HEK293T (cell line): ENCODE results near the gene GRPR.

Experiments
- CTCF ChIA-PET: fragments of 350-600 bp; formaldehyde crosslinking; extraction: SDS; loops from one replicate; lab custom pipeline; 2021; ENCODE audit warnings: antibody characterized with exemption, inconsistent platforms; lab: Yijun Ruan, JAX
- POLR2A ChIA-PET: fragments of 350-600 bp; formaldehyde crosslinking; extraction: SDS; loops from one replicate; lab custom pipeline; 2020; ENCODE audit warnings: antibody characterized with exemption, inconsistent platforms; lab: Yijun Ruan, JAX
- DNase-seq: peaks from one replicate; pipeline ENCODE4 v3.0.0; 2012; ENCODE audit warnings: mixed read lengths; ENCODE audit errors: extremely low spot score
- ARNT ChIP-seq: fragments of 450-650 bp; IDR thresholded peaks from 2 replicates; pipeline ENCODE4 v1.6.1; 2017; ENCODE audit warnings: mild to moderate bottlenecking
- BHLHE40 ChIP-seq: fragments of 450-650 bp; IDR thresholded peaks from 2 replicates; pipeline ENCODE4 v1.6.1; 2016; ENCODE audit warnings: mild to moderate bottlenecking, moderate library complexity, borderline replicate concordance
- CTBP1 ChIP-seq: fragments of 450-650 bp; IDR thresholded peaks from 2 replicates; pipeline ENCODE4 v1.6.1; 2016; ENCODE audit warnings: borderline replicate concordance
- ELF4 ChIP-seq: fragments of 450-650 bp; IDR thresholded peaks from 2 replicates; pipeline ENCODE4 v1.6.1; 2017; ENCODE audit warnings: antibody characterized with exemption
- FOXA1 ChIP-seq: fragments of 450-650 bp; IDR thresholded peaks from 2 replicates; pipeline ENCODE4 v1.6.1; 2016; ENCODE audit warnings: mild to moderate bottlenecking
- FOXK2 ChIP-seq: fragments of 450-650 bp; IDR thresholded peaks from 2 replicates; pipeline ENCODE4 v1.6.1; 2016; ENCODE audit warnings: mild to moderate bottlenecking
- FOXM1 ChIP-seq: fragments of 450-650 bp; IDR thresholded peaks from 2 replicates; pipeline ENCODE4 v1.6.1; 2017; ENCODE audit warnings: mild to moderate bottlenecking, borderline replicate concordance
- HDGF ChIP-seq: fragments of 450-650 bp; IDR thresholded peaks from 2 replicates; pipeline ENCODE4 v1.6.1; 2017; ENCODE audit warnings: antibody characterized with exemption, borderline replicate concordance
- L3MBTL2 ChIP-seq: fragments of 450-650 bp; conservative IDR thresholded peaks from 2 replicates; pipeline ENCODE4 v1.6.1; 2016; ENCODE audit warnings: mild to moderate bottlenecking
- LEF1 ChIP-seq: fragments of 450-650 bp; IDR thresholded peaks from 2 replicates; pipeline ENCODE4 v1.6.1; 2017; ENCODE audit warnings: mild to moderate bottlenecking, borderline replicate concordance
- NFRKB ChIP-seq: fragments of 450-650 bp; IDR thresholded peaks from 2 replicates; pipeline ENCODE4 v1.6.1; 2016; ENCODE audit warnings: mild to moderate bottlenecking, moderate library complexity
- SP1 ChIP-seq: fragments of 450-650 bp; IDR thresholded peaks from 2 replicates; pipeline ENCODE4 v1.6.1; 2017
- SUZ12 ChIP-seq: fragments of 450-650 bp; IDR thresholded peaks from 2 replicates; pipeline ENCODE4 v1.6.1; 2016; ENCODE audit warnings: mild to moderate bottlenecking
- TARDBP ChIP-seq: fragments of 450-650 bp; IDR thresholded peaks from 2 replicates; pipeline ENCODE4 v1.6.1; 2016
- ZNF384 ChIP-seq: fragments of 450-650 bp; IDR thresholded peaks from 2 replicates; pipeline ENCODE4 v1.6.1; 2016
- TF ChIP-seq, protein P1 (sequence below): fragments of 450-650 bp; IDR thresholded peaks from 2 replicates; pipeline ENCODE4 v1.6.1; 2016

The GRPR gene

DNA sequence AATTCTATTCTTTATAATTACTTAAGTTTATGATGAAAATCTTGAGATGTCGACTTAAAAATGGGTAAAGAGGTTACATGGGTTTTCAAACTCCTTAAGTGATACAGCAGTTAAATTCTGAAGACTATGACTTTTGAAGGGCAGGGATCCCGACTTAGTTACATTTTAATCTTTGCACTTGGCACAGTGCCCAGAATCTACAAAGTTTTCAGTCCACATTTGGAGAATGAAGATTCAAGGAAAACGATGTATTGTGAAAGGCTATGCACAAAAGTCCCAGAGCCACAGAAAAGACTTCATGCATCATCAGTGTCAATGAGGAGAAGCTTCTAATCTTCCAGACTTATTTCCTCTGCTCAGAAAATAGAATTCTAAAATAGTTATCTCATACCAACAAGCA lies 36.3 kb upstream of the GRPR start:
- CTCF ChIA-PET: no interaction called here
- POLR2A ChIA-PET: no interaction called here
- TF ChIP-seq NFRKB: no peak
- TF ChIP-seq SUZ12: no peak
- no peak for TF ChIP-seq CTBP1
- no peak for TF ChIP-seq TARDBP
- TF ChIP-seq ZNF384: no peak
- no peak for TF ChIP-seq LEF1
- TF ChIP-seq ARNT: no peak
- TF ChIP-seq FOXK2: no peak
- TF ChIP-seq, protein P1, sequence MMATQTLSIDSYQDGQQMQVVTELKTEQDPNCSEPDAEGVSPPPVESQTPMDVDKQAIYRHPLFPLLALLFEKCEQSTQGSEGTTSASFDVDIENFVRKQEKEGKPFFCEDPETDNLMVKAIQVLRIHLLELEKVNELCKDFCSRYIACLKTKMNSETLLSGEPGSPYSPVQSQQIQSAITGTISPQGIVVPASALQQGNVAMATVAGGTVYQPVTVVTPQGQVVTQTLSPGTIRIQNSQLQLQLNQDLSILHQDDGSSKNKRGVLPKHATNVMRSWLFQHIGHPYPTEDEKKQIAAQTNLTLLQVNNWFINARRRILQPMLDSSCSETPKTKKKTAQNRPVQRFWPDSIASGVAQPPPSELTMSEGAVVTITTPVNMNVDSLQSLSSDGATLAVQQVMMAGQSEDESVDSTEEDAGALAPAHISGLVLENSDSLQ: no peak
- no peak for TF ChIP-seq FOXM1
- no peak for DNase-seq

DNA sequence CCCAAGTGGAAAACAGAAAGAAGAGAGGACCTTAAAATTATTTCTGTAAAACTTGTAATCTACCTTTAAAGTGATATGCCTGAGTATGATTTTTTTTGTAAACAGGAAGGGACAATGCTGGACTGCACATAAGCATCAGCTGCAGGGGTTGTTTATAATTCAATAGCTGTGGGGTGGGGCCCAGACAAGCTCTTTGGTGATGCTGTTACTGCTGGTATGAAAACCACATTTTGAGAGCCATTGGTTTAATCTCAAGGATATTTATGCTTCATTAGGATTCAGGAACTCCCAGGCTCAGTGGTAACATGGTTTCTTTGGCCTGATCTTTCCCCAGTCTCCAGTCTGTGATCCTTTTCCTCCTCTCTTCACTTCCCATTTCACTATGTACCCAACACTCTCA lies 34.3 kb upstream of the GRPR start:
- CTCF ChIA-PET: no interaction called here
- no peak for DNase-seq
- no peak for TF ChIP-seq SP1
- no peak for TF ChIP-seq FOXA1
- TF ChIP-seq SUZ12: no peak
- TF ChIP-seq L3MBTL2: no peak
- no peak for TF ChIP-seq CTBP1
- TF ChIP-seq NFRKB: no peak
- TF ChIP-seq BHLHE40: no peak
- TF ChIP-seq TARDBP: no peak
- no peak for TF ChIP-seq FOXM1
- TF ChIP-seq, protein P1: no peak
- no peak for TF ChIP-seq ELF4
- TF ChIP-seq ARNT: no peak
- no peak for TF ChIP-seq HDGF
- TF ChIP-seq LEF1: no peak
- no peak for TF ChIP-seq ZNF384
- no peak for TF ChIP-seq FOXK2
- POLR2A ChIA-PET: no interaction called here

DNA sequence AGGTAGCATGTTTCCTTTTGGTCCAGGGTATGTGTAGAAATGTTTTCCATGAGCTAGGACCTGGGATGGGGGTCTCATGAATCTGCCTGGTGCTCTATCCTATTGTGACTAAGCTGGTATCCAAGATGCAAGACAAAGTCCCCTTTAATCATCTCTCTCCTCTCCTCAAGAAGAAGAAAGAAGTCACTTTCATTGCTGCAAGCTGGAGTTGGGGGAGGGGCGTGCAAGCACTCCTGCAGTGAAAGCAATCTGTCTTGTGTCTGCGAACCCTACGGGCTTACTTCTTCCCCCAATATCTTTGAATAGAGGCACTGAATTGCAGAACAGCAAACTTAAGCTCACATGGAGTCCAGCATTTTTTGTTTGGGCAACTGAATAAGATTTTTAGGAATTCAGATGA lies 27.2 kb upstream of the GRPR start:
- CTCF ChIA-PET: interaction anchor here (0.6 kb wide), 1 partner anchor 1803 kb away, joined by 3 read pairs; no protein-coding TSS in a partner anchor
- POLR2A ChIA-PET: no interaction called here
- no peak for TF ChIP-seq ZNF384
- no peak for TF ChIP-seq FOXM1
- TF ChIP-seq ELF4: no peak
- no peak for TF ChIP-seq NFRKB
- no peak for TF ChIP-seq LEF1
- no peak for TF ChIP-seq L3MBTL2
- no peak for TF ChIP-seq CTBP1
- DNase-seq: no peak

DNA sequence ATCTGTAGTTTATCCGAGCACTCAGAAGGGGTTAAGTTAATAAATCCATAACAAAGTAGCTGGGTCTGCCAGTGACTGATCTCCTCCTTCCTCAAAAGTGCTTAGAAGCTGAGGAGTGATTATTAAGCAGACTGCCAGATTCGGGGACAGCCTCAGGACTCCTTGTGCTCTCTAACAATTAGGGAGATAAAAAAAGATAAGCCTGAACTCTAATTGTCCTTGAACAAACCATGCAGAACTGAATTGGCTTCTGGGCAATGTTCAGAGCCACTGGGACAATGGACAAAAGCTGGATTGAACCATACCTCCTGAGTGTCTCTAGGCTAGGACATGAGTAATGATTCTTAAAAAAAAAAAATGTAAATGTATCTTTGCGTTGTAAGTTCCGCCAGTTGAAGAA lies 22.7 kb upstream of the GRPR start:
- CTCF ChIA-PET: no interaction called here
- POLR2A ChIA-PET: no interaction called here
- TF ChIP-seq CTBP1 (no peak), L3MBTL2 (no peak), LEF1 (no peak), FOXK2 (no peak)
- no peak for DNase-seq

DNA sequence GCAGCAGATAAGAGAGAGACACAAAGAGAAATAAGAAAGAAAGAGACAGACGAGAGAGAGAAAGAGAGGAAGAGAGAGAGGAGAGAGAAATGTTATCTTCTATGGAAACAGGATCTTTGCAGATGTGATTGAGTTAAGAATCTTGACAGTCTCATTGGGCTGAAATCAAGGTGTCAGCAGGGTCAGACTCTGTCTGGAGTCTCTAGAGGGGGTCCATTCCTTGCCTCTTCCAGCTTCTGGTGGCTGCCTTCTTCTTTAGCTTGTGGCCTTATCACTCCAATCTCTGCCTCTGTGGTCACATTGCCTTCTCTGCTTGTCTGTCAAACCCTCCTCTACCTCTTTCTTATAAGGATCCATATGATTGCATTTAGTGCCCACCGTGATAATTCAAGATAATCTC lies 21.8 kb upstream of the GRPR start:
- no peak for DNase-seq
- ChIA-PET POLR2A (no interaction called here), CTCF (no interaction called here)
- TF ChIP-seq FOXA1 (no peak), CTBP1 (no peak), FOXK2 (no peak), HDGF (no peak), SP1 (no peak), SUZ12 (no peak), ARNT (no peak), L3MBTL2 (no peak)
- TF ChIP-seq, protein P1: no peak

DNA sequence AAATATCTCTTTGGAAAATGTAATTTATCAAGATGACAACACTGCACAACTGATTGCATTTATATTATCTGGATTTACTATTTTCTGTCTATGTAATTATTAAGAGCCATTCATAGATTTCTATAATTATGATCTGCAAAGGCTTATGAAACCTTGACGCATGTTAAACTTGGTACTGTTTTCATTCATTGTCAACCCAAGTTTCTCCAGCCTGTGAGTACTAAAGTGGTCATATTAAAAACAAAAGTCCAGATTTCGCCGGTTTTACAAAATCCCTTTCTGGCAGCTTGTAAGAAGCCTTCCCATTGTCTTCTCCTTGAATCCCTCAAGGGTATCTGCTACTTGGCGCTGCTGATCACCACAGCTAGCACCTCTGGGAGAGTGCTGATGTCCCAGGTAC lies 19.7 kb upstream of the GRPR start:
- DNase-seq: no peak
- POLR2A ChIA-PET: no interaction called here

DNA sequence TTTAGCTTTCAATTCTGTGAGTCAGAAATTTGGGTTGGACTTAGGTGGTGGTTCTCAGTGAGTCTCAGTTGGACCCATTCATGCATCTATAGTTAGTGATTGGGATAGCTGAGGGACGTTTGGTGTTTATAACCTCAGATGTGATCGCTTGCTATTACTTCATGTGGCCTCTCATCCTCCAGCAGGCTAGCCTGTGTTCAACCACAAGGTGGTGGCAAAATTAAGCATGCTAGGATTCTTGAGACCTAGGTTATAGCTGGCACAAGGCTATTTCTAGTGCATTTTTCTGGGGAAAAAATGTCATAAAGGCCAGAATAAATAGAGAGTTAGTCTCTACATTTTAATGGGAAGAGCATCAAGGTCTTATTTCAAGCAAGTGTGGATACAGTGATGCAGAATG lies 10.9 kb upstream of the GRPR start:
- ChIA-PET POLR2A (no interaction called here), CTCF (interaction anchor here (1.2 kb wide), 1 partner anchor 10 kb away, joined by 3 read pairs; no protein-coding TSS in a partner anchor)
- no peak for TF ChIP-seq LEF1
- no peak for TF ChIP-seq BHLHE40
- TF ChIP-seq SP1: no peak
- no peak for TF ChIP-seq SUZ12
- TF ChIP-seq HDGF: no peak
- no peak for TF ChIP-seq ZNF384
- no peak for TF ChIP-seq FOXM1
- DNase-seq: no peak

More for the DNA sequence above, 19.7 kb upstream of the GRPR start:
- CTCF ChIA-PET: no interaction called here
- TF ChIP-seq FOXA1 (no peak), ARNT (no peak), FOXM1 (no peak), NFRKB (no peak), CTBP1 (no peak), SUZ12 (no peak), ELF4 (no peak), HDGF (no peak), SP1 (no peak)
